Measurements from ENCODE around the gene CRY2. TPM values are rescaled to one million over a fixed set of nuclear protein-coding genes. Genes with fewer than 3 reads are reported as not detected.

CRY2 gene
- total and polyA plus RNA-seq, 3 donors from 2014 or later = 80.0 to 124 (median 109) TPM

DNA sequence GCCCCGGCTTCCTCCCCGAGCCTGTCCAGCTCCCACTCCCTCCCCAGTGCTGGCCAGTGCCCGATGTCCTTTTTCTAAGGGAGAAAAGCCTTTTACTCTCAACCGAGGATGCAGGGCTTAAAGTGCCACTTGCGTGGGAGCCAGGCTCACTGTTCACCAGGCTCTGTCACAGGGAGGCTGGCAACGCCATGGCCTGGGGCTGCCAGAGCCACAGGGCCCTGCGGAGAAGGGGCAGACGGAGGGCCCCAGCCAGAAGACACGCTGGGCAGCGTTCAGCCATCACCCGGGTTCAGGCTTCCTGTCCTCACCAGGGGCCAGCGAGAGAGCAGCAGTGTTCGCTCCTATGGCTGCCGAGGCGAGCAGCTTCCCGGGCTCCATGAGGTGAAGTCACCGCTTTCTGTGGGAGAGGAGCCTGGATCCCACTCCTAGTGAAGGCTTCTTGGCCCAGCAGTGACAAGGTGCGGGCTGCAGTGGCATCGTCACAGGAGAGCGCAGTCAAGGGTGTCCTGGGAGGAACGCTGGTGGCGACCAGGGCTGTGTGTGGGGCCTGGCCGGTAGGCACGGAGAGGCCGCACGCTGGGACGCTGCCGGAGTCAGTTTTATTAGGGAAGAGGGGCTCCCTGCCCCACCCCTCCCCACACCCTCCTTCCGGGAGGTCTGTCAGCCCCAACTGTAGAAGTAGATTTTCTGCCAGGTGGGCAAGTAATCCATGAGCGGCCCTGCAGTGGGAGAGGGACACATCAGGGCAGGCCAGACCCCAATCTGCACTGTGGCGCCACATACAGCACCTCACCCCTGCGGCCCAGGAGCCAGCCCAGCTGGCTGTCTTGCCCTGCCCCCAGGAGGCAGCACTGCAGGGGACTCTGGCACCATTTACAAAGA, 62.6 kb downstream of the CRY2 start:
- H3K36me3 ChIP-seq (ENCODE audit: low read depth, missing control alignments) = no peaks in the 10 kb centered on the region
- no peak for TF ChIP-seq POLR2A (IDR thresholded peaks at IDR 0.05)
- TF ChIP-seq, protein P1, sequence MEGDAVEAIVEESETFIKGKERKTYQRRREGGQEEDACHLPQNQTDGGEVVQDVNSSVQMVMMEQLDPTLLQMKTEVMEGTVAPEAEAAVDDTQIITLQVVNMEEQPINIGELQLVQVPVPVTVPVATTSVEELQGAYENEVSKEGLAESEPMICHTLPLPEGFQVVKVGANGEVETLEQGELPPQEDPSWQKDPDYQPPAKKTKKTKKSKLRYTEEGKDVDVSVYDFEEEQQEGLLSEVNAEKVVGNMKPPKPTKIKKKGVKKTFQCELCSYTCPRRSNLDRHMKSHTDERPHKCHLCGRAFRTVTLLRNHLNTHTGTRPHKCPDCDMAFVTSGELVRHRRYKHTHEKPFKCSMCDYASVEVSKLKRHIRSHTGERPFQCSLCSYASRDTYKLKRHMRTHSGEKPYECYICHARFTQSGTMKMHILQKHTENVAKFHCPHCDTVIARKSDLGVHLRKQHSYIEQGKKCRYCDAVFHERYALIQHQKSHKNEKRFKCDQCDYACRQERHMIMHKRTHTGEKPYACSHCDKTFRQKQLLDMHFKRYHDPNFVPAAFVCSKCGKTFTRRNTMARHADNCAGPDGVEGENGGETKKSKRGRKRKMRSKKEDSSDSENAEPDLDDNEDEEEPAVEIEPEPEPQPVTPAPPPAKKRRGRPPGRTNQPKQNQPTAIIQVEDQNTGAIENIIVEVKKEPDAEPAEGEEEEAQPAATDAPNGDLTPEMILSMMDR (IDR thresholded peaks at IDR 0.05) = no peak
- H3K4me3 ChIP-seq = no peak overlapping the region
- DNase-seq = no peak
- H3K27me3 ChIP-seq = no peaks in the 10 kb centered on the region
- H3K4me1 ChIP-seq = no peaks in the 10 kb centered on the region
- no peak overlapping the region for H3K27ac ChIP-seq
- intact Hi-C loops (cut with DNase I; ENCODE audit: low total_unique reads) = no loop called here
- H3K9me3 ChIP-seq = no peaks in the 10 kb centered on the region
- 86 to 87% methylated on average over 14 to 32 of the region's 32 CpGs for WGBS, 2 donors

DNA sequence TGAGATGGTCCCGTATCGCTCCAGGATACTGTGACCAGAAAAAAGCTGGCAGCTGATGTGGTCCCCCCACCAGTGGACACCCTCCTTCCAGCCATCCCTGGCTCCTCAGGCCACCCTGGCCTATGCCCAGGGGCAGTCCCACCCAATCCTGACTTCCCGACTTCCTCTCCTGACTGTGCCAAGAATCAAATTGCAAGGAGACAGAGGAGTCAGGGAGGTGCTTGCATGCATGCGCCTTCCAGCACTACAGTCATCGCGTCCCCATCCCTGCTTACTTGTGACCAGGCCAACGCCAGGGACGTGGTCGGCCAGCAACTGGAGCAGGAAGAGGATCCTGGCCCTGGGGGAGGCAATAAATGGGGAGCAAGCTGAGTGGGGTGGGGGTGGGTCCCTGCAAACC, 63.3 kb downstream of the CRY2 start:
- Histone ChIP-seq H3K4me3 (no peak overlapping the region), H3K9me3 (no peaks in the 10 kb centered on the region), H3K27me3 (no peaks in the 10 kb centered on the region), H3K27ac (no peak overlapping the region), H3K4me1 (no peaks in the 10 kb centered on the region), H3K36me3 (ENCODE audit: low read depth, missing control alignments) (no peaks in the 10 kb centered on the region)
- DNase-seq = no peak
- intact Hi-C loops (cut with DNase I; ENCODE audit: low total_unique reads) = no loop called here
- 78 to 89% methylated on average over 9 of the region's 9 CpGs for WGBS, 2 donors
- TF ChIP-seq POLR2A (IDR thresholded peaks at IDR 0.05) = no peak
- TF ChIP-seq, protein P1 (IDR thresholded peaks at IDR 0.05) = no peak

DNA sequence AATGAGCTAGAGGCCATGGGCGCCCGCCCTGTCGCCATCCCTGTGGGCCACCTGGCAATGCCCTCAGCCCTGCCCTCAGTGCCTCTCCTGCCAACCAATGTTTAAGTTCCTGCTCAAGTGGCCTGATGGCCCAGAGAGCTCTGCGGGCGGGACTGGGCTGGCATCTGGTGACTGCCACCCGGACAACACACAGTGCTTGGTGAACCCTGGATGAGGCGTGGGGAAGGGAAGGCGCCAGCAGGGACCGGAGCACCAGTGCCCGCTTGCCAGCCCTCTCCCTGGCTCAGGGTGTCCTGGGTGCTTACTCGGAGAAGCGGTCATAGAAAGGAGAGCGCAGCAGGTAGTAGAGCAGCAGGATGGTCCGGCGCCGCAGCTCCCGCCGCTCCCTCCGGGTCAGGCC, 66.2 kb downstream of the CRY2 start:
- intact Hi-C loops (cut with DNase I; ENCODE audit: low total_unique reads) = no loop called here
- Histone ChIP-seq H3K4me1 (peaks cover 8% of the 10 kb centered on the region), H3K9me3 (no peaks in the 10 kb centered on the region), H3K4me3 (no peak overlapping the region), H3K27me3 (no peaks in the 10 kb centered on the region), H3K27ac (no peak overlapping the region), H3K36me3 (ENCODE audit: low read depth, missing control alignments) (no peaks in the 10 kb centered on the region)
- TF ChIP-seq, protein P1 (IDR thresholded peaks at IDR 0.05) = no peak
- TF ChIP-seq POLR2A (IDR thresholded peaks at IDR 0.05) = no peak
- DNase-seq = no peak
- 95 to 97% methylated on average over 13 to 19 of the region's 19 CpGs for WGBS, 2 donors

DNA sequence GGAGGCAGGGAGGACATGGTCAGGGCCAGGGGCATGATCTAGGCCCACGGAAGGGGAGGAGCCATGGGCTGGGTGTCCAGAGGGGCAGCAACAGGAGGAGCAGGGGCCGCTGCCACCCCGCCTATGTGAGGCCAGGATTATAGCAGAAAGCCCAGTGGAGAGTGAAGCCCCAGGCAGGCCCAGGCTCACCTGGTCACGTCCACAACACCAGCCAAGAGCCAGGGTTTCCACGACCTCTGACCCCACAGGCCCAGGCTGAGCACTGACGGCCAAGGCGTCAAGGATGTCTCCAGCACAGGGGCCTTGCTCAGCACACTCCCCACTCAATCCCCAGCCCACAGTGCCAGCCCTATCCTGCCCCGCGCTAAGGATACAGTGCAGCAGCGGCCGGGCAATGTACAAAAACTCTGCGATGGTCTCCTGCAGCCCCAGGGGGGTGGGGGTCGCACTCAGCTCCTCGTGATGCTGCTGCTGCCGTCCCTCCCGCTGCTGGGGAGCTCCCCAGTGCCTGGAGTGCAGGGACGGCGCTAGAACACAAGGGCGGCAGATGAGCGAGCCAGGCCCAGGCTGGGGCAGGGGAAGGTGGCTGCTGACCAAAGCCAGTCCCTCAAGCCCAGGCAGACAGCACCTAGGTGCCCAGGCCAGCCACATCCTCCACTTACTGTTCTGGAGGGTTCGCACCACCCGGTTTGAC, 66.8 kb downstream of the CRY2 start:
- H3K9me3 ChIP-seq = no peaks in the 10 kb centered on the region
- H3K27ac ChIP-seq = no peak overlapping the region
- H3K36me3 ChIP-seq (ENCODE audit: low read depth, missing control alignments) = no peaks in the 10 kb centered on the region
- peaks cover 8% of the 10 kb centered on the region for H3K4me1 ChIP-seq
- intact Hi-C loops (cut with DNase I; ENCODE audit: low total_unique reads) = no loop called here
- H3K27me3 ChIP-seq = no peaks in the 10 kb centered on the region
- WGBS, 2 donors = 83 to 89% methylated on average over 17 of the region's 22 CpGs
- TF ChIP-seq, protein P1 (IDR thresholded peaks at IDR 0.05) = no peak
- no peak for TF ChIP-seq POLR2A (IDR thresholded peaks at IDR 0.05)
- DNase-seq = no peak
- H3K4me3 ChIP-seq = no peak overlapping the region
